ENCODE measurements around the gene CCZ1.
"Not testable (repeated sequence)": the region's sequence is repeated elsewhere in the genome, so short reads cannot be mapped to it uniquely, and the experiment has no call there.

CCZ1 gene

DNA sequence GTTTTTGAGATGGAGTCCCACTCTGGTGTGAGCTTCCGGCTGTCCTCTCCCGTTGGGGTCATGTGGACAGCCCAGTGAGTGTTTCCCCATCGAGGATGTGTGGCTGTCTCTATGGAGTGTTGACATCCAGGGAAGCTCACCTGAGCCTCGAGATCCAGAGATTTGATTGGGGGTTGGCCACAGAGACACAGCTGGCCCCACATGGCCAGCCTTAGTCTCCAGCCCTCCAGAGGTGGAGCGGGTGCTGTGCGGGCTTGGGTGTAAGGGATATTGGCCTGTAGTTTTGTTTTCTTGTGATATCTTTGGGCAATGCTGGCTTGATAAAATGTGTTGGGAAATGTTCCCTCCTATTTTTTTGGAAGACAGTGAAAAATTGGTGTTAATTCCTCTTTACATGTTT, 18.0 kb downstream of the CCZ1 start:
- DNase-seq = not testable (repeated sequence)

- DNase-seq = not testable (repeated sequence)
Measured at GRCh38 chr7:5924180-5924579, 25.6 kb downstream of the CCZ1 start.

DNA sequence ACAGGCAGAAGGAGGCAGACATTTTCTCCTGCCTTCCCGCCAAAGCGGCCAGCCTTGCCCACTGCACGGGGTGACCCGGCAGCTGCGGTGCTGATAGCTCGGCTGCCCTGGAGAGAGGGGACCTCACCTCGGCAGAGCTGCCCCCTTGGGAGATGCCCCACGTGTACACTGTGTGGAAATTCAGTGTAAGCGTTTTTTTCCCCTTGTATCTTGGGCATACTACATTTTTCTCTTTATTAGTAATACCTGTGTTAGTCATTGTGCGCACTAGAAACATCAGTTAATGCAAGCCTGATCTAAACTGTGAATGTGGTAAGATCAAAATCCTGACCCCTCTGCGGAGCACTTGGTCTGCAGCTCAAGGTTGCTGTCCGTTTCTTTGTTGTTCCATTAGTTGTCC, 26.1 kb downstream of the CCZ1 start:
- not testable (repeated sequence) for DNase-seq

GRCh38 chr7:5926263-5926870, 27.8 kb downstream of the CCZ1 start:
- DNase-seq = not testable (repeated sequence)

GRCh38 chr7:5930290-5930689, 31.8 kb downstream of the CCZ1 start:
- not testable (repeated sequence) for DNase-seq

- not testable (repeated sequence) for DNase-seq
Measured at GRCh38 chr7:5931250-5931649, 32.7 kb downstream of the CCZ1 start.

DNA sequence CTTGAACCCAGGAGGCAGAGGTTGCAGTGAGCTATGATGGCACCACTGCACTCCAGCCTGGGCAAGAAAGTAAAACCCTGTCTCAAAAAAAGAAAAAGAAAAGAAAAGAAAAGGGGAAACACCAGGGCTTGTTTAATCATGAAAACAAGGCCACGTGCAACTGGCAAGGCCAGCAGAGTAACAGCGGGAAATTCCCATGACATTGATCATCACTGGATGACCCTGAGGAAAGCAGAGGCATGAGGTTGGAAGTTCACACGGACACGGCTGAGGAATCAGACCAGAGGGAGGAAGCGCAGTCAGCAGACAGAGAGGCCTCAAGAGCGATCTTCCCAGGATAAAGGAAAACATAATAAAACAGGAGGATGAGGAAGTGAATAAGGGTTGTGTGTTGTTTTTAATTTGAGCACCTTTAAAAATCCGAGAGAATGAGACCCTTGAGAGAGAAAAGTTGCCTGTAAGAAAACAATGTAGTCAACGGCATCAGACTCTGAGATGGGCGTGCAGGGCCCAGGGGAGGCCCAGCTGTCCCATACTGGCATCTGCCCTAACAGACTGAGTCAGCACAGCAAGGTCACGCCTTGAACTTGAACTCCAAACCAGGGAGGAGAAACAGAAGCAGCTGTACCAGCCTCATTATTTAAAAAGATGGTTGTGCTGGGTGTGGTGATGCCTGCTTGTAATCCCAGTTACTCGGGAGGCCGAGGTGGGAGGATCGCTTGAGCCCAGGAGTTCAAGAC, 33.5 kb downstream of the CCZ1 start:
- not testable (repeated sequence) for DNase-seq

GRCh38 chr7:5934945-5935450, 36.5 kb downstream of the CCZ1 start:
- not testable (repeated sequence) for DNase-seq

GRCh38 chr7:5963205-5963604, 64.7 kb downstream of the CCZ1 start:
- DNase-seq = not testable (repeated sequence)

DNA sequence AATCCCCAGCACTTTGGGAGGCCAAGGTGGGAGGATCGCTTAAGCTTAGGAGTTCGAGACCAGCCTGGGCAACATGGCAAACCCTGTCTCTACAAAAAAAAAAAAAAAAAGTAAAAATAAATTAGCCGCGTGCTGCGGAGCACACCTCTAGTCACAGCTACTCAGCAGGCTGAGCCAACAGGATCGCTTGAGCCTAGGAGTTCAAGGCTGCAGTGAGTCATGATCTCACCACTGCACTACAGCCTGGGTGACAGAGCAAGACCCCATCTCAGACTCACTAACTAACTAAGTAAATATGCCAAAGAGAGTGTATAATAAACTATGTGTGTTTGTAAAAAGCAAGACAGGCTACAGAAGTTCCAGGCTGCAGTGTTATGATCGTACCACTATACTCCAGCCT, 65.3 kb downstream of the CCZ1 start:
- DNase-seq = not testable (repeated sequence)

DNA sequence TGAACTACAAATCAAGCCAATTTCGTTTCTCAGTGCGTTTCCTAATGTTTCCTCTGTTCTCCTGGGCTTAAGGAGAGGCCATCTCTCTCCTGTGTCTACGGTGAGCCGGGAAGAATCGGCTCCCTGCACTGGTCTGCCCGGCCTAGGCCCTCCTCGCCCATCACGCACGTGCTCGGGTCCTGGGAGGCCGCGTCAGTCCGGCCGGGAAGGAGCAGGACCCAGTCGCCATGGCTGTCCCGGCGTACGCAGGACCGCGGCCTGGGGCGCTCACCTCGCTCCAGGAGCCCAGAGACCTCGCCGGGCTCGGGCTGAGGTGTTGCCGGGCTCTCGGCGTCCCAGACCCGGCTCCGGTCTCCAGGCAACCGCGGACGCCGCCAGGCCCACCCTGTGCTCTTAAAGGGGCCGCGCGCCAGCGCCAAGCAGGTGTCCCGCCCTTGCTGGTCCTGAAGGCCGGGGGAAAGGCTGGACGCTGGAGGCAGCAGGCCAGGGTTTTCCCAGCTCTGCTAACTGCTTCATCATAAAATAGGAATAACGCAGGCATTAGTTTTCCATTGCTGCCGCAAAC, 71.9 kb downstream of the CCZ1 start, which contains the start of gene RSPH10B:
Gene RSPH10B, minus strand, starts transcription at position 343 of the 565 bp plus-strand sequence. CDS start 3,573 bp downstream, outside the sequence.
- DNase-seq = not testable (repeated sequence)

DNA sequence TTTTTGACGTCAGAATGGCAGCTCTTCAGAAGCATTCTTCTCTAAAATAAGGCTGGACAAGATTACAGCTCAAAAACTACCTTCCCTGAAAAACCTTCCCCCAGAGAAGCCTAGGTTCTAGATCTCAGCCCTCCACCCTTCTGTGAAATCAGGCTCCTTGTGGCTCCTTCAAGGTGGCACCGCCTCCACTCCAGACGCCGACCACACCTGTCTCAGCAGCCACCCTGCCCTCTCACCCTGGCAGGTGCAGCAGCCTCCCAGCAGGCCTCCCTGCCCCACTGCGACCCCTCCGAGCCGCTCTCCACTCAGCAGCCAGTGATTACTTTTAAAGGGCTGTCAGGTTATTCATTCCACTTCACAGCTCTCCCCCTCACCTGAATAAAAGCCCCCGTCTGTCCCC, 75.0 kb downstream of the CCZ1 start:
- not testable (repeated sequence) for DNase-seq
